Left renal pelvis (tissue), 4 donors: ENCODE data around the gene TRERF1. TPM values are rescaled to one million over a fixed set of nuclear protein-coding genes. Genes with fewer than 3 reads are reported as not detected.

ENCODE experiments used
- DNase-seq, 4 donors: peaks; one replicate each; pipeline ENCODE4 v3.0.0-alpha.2; 2013; ENCODE audit warnings: low read depth in 4 of 4, low spot score in 3 of 4
- polyA plus RNA-seq, 4 donors: library from polyadenylated mRNA; unstranded; fragments of 120-200 nt; gene quantifications; one replicate each; pipeline ENCODE4 v1.2.1, GENCODE V29; 2013; ENCODE audit not compliant: insufficient read length in 4 of 4

The TRERF1 gene
- polyA plus RNA-seq, 4 donors = 13.0 to 18.6 (median 16.5) TPM

GRCh38 chr6:42374018-42374669, 77.6 kb downstream of the TRERF1 start:
- DNase-seq = no peak

DNA sequence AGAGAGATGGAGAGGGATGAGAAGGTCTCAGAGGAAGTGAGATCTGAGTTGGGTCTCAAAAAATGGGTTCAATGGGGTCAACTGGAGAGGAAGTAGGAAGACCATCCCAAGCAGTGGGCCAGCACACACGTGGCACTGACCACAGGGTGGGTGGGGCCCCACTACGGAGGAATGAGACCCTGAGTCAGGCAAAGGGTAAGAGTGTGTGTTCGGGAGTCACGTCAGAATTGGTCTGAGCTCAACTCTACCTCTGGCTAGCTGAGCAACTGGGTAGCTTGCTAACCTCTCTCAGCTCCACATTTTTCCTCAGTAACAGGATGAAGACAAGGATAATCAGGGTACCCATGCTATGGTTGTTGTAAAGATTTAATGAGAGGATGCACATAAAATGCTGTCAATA, 79.0 kb downstream of the TRERF1 start:
- no peak for DNase-seq

- DNase-seq = no peak
Measured at GRCh38 chr6:42370323-42370985, 81.3 kb downstream of the TRERF1 start.

DNA sequence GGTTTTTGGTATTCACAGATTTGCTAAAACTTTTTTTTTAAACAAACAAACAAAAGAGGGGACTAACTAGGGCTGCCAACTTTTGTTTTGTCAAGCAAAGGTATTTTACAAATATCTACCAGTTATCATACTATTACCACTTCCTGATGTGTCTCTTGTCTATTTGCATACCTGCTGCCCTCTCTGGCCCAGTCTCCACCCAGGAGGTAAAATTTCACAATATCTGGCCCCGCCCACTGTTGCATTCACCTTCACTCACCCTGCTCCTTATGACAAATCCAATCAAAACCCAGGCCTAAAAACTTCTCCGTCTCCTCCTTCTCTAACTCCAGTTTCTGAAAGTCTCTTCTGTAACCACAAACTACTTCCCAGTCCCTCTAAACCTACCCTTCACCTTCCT, 82.2 kb downstream of the TRERF1 start:
- DNase-seq = no peak

DNA sequence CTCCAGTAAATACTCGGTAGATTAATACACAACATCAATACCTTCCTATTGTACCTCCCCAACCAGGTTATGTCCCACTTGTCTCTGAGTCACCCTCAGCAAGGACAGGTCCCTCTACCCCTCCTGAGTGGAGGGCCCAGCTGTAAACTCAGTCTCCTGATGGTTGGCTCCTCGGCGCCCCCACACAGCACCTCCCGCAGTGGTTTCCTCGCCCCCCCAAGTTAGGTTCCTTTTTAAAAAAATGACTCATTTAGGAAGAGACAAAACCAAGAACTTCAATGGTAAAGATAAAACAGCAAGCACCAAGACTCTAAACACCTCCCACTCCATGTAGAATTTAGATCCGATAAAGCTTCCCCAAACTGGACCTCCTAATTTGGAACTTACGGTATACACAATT, 83.5 kb downstream of the TRERF1 start:
- no peak for DNase-seq

DNA sequence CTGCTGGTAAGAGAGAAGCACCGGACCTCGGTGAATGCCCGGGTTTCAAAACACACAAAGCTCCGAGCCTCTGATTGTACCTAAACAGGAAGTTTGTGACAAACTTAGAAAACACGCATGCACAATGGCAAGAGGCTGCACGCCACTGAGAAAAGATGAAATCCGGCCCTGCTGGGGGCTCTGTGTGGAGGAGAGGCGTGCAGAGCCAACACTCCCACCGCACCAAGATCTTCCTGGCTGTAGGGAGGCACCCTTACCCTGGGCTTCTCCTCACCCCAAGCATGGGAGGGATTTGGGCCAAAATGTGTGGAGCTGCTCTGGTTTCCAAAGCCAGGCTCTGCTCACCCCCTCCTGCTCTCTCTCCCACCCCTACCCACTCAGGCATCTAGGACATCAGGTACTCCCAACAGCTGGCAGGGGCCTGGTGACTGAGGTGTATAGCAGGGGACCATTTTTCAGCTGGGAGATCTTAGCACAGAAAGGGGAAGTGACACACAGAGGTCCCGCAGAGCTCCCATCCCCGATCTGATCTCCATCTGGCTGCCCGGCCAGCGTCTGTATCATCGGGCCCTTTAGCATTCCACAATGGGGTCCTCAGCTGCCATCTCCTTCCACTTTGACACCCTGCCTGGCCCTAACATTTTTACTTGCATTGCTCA, 84.2 kb downstream of the TRERF1 start:
- no peak for DNase-seq

DNA sequence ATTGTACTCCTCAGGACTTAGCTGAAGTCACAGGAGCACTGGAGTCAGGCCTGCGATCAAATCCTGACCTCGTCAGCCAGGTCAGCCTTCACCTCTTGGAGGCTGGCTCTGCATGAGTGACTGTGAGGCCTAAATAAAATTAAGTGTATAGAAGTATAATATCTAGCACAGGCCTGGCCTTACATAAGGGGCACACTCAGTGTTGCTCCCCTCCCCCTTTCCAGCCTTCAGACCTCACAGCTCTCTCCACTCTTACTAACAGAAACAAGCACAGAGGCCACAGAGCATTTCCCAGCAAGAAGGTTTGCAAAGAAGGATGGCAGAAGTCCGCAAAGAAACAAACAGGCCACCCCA, 84.8 kb downstream of the TRERF1 start:
- no peak for DNase-seq

DNA sequence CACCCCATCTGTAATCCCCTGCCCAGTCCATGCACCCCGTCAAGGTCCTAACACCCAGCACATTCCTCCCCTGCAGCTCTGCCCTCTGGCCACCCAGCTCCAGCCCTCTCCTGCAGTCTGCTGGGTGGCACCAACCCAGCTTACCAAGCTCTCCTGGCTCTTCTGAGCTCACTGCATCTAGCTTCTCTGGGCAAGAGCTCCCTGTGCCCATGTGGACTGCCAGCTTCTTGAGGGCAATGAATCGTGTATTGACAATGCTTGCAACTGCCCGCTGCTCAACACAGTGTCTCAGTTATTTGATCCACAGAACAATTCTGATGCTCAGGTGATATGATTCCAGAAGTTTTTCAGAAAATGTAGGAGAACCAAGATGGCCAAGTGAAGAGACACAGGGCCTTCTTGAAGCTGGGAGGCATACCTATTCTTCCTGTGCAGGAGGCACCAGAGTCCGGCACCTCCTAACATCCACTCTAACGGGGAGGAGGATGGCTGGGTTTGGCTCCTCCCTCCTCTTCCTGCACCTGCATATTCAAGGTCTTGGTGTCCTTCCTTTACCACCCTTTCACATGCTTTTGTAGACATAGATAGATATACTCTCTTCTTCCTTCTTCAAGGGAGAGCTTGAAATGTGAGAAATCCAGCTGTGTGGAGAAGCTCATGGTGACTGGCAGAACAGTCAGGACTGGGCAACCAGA, 85.6 kb downstream of the TRERF1 start:
- DNase-seq = no peak

GRCh38 chr6:42365021-42365420, 86.7 kb downstream of the TRERF1 start:
- no peak for DNase-seq

DNA sequence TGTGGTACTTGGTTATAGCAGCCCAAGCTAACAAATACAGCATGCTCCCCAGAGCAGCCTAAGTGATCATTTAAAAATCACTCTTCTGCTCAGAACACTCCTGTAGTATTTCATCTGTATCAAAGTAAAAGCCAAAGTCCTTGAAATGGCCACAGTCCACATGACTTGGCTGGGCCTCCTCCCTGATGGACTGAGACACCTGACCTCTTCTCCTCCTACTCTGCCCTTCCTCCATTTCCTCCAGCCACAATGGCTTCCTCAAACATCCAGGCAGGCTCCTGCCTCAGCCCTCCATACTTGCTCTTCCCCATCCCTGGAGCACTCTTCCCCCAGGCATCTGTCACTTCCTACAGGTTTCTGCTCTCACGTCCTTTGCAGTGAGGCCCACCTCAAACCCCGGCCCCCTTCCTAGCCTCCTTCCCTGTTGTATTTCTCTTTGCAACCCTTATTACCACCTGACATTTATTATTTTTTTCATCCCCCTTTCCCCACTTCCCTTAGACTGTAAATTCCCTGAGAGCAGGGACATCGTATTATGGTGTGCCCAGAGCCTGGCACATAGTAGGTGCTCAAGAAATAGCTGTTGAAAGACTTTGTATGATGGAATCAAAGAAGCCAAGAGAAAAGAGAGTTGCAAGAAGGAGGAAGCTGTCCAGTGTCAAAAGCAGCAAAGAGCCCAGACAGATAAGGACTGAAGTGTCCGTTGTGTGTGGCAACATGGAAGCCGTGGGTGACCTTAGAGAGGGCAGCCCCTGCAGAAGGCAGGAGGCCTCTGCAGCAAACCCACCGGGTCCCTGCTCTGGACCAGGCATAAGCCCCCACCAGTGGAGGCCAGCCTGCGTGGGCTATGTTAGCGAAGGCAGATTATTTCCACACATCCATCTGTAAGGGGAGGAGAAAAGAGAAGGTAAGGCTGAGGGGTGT, 87.5 kb downstream of the TRERF1 start:
- no peak for DNase-seq

DNA sequence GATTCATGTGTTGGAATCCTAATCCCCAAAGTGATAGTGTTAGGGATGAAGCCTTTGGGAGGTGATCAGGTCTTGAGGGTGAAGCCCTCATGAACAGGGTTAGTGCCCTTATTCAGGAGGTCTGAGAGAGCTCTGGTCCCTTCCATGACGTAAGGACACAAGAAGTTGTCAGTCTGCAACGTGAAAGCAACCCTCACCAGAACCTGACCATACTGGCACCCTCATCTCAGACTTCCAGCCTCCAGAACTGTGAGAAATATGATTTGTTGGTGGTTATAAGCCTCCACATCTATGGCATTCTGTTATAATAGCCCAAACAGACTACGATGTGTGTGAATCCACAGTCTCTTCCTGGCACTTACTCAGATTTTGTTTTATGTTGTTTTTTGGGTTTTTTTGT, 90.7 kb downstream of the TRERF1 start:
- DNase-seq = no peak

DNA sequence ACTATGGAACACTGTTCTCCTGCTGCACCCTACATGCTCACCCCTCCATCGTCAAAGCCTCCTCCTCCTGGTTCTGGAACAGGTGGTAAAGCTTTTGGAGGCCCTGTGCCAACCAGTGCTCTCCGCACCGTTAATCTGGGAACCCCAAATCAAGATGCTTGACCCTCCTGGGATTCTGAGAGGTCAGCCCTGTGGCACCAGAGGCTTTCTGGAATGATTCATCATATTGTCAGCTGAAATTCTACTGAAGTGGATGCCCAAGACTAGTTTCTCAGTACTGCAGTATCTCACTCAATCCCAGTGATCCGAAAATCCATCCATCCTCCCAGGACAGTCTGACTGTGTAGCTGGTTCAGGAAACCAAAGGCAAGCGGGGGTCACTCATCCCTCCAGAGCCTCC, 92.7 kb downstream of the TRERF1 start:
- DNase-seq = no peak

- no peak for DNase-seq
Measured at GRCh38 chr6:42355416-42355815, 96.3 kb downstream of the TRERF1 start.

DNA sequence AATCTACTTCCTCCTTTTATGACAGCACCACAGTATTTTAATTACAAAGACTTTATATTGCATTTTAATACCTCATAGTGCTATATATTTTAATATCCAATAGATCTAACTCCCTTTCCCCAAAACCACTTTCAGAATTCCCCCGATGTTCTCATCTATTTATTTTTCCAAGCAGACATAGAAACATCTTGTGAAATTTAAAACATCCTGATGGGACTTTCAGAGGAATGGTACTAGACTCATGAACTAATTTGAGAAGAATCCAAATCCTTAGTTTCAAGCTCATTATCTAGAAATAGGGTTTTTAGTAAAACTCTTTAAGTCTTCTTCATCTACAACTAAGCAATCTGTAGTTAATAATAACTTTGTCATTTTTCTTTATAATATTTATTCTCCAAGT, 97.0 kb downstream of the TRERF1 start:
- DNase-seq = no peak

GRCh38 chr6:42352856-42353564, 98.7 kb downstream of the TRERF1 start:
- DNase-seq = no peak

DNA sequence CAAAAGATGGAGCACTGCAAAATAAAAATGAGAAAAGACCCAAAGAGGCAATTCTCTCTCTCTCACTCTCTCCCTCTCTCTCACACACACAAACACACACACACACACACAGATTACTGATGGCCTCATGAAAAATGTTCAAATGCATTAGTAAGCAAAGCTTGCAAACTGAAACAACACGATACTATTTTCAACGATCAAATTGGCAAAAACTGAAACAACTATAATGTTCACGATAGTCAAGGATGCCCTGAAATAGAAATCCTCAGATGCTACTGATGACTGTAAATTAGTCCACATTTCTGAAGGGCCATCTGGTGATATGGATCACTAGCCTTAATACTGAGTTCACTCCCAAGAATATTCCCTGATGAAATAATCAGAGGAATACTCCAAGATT, 100.8 kb downstream of the TRERF1 start:
- DNase-seq = no peak

DNA sequence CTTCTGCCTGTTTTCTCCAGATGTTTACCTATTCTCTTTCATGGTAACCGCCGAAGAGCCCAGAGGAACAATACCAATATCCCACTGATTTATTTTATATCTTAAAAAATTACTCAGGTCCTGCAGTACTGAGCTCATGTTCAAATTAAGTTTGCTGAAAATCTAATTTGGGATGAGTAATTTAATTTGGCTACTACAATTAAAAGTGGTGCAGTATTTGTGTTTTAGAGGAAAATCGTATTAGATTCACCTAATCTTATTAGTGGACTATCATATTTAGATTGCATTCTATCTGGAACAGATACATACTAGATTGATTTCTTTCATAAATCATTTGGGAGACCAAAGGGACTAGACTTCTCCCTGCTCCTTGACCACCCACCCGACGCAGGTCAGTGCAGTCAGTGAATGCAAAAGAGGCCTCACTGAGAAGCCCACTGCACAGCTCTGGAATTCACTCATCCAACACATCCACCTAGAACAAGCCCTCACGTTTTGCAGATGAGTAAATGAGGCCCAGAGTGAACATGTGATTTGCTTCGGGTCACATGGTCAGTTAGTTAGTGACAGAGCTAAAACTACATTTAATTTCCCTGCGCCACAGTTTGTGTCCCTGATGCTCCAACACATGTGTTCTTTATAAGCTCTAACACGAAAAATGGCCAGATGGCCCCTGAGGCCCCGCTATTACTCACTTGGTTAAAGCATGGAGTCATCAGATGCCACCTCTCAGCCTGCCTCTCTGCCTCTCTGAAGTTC, 101.8 kb downstream of the TRERF1 start:
- no peak for DNase-seq

DNA sequence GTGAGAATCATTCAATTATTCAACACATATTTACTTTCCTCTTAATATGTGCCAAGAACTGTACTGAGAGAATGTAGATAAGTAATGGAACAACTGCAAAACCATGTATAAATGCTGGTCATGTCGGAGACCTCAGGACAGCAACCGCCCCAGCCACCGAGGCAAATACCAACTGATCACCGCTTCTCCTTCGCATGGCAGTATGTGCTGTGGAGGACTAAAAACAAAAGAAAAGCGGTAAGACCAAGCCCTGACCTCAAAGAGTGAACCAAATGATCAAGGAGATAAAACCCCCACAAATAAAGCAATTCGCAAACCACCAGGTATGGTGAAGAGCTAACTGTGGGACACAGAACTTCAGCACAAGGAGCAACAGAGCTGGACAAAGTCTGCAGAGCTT, 104.3 kb downstream of the TRERF1 start:
- DNase-seq = no peak

- DNase-seq = no peak
Measured at GRCh38 chr6:42345696-42346416, 105.9 kb downstream of the TRERF1 start.
